NCI-H1105 (cell line): ENCODE data around the gene POGZ.
A peak's percentile ranks its signal among the peaks of the same experiment; 100 is the strongest.

Source experiments
- DNase-seq: peaks from one replicate; lab custom pipeline; 2025; lab: John Stamatoyannopoulos, UW

The POGZ gene

GRCh38 chr1:151372058-151372934, 87.0 kb downstream of the POGZ start, which contains the start of gene SELENBP1:
Gene SELENBP1 (minus strand): TSS chr1:151372705. CDS start chr1:151372641, 64 bp downstream.
- DNase-seq, result peak; percentile 91

GRCh38 chr1:151371370-151372057, 87.8 kb downstream of the POGZ start:
- peak; percentile 83 for DNase-seq

GRCh38 chr1:151370211-151370911, 88.9 kb downstream of the POGZ start:
- DNase-seq, result no peak

GRCh38 chr1:151369621-151370048, 89.7 kb downstream of the POGZ start:
- DNase-seq, result no peak

- no peak for DNase-seq
Observed at GRCh38 chr1:151369302-151369610, 90.0 kb downstream of the POGZ start.

GRCh38 chr1:151368393-151369301, 90.6 kb downstream of the POGZ start:
- peak; percentile 27 for DNase-seq

- DNase-seq, result no peak
Observed at GRCh38 chr1:151367658-151368392, 91.5 kb downstream of the POGZ start.

- DNase-seq, result no peak
Observed at GRCh38 chr1:151364996-151365395, 94.3 kb downstream of the POGZ start.

- DNase-seq, result no peak
Observed at GRCh38 chr1:151362308-151363155, 96.8 kb downstream of the POGZ start.

GRCh38 chr1:151361883-151362282, 97.4 kb downstream of the POGZ start:
- DNase-seq, result no peak

GRCh38 chr1:151356696-151357095, 102.6 kb downstream of the POGZ start:
- no peak for DNase-seq
